OCI-LY3 (cell line): ENCODE measurements around the gene JOSD2.

Experiments
- EZH2phosphoT487 ChIP-seq: fragments of 200-600 bp; shearing (Covaris generic); IDR thresholded peaks from 2 replicates; pipeline ENCODE4 v1.6.1; 2018; ENCODE audit warnings: antibody characterized with exemption, mixed run types, low read depth
- TF ChIP-seq, protein P1 (sequence below): fragments of 200-600, 300-600 bp; sonication (generic); IDR thresholded peaks from 2 replicates; pipeline ENCODE4 v1.5.1; 2014; ENCODE audit warnings: antibody characterized with exemption, low read length, low read depth

DNA sequence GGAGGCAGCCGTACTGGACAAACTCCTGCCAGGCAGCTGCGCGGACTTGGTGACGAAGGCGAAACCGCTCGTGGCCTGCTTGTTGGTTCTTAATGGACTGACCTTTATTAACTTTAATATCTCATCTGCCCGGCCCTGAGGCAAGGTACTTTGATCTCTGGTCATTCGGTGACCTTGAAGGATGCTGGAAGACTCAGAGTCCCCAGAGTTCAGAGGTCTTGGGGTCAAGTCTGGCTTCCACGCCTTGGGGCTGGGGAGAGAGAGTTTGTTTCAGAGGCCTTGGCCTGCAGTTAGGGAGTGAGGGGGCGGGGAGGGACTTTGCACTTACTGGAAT is 44.3 kb downstream of the JOSD2 start:
- TF ChIP-seq, protein P1, sequence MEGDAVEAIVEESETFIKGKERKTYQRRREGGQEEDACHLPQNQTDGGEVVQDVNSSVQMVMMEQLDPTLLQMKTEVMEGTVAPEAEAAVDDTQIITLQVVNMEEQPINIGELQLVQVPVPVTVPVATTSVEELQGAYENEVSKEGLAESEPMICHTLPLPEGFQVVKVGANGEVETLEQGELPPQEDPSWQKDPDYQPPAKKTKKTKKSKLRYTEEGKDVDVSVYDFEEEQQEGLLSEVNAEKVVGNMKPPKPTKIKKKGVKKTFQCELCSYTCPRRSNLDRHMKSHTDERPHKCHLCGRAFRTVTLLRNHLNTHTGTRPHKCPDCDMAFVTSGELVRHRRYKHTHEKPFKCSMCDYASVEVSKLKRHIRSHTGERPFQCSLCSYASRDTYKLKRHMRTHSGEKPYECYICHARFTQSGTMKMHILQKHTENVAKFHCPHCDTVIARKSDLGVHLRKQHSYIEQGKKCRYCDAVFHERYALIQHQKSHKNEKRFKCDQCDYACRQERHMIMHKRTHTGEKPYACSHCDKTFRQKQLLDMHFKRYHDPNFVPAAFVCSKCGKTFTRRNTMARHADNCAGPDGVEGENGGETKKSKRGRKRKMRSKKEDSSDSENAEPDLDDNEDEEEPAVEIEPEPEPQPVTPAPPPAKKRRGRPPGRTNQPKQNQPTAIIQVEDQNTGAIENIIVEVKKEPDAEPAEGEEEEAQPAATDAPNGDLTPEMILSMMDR, result no peak
- no peak for TF ChIP-seq EZH2phosphoT487
